AG08396 (cell line): Measurements from ENCODE around the gene GPX3.

ENCODE experiments used
- DNase-seq: peaks from one replicate; pipeline ENCODE4 v3.0.0; 2012; ENCODE audit warnings: low spot score, mixed read lengths

Gene GPX3

GRCh38 chr5:151014680-151015343, 5.6 kb upstream of the GPX3 start:
- DNase-seq, result no peak

GRCh38 chr5:151015974-151016587, 4.3 kb upstream of the GPX3 start:
- no peak for DNase-seq

GRCh38 chr5:151016700-151017099, 3.7 kb upstream of the GPX3 start:
- no peak for DNase-seq

DNA sequence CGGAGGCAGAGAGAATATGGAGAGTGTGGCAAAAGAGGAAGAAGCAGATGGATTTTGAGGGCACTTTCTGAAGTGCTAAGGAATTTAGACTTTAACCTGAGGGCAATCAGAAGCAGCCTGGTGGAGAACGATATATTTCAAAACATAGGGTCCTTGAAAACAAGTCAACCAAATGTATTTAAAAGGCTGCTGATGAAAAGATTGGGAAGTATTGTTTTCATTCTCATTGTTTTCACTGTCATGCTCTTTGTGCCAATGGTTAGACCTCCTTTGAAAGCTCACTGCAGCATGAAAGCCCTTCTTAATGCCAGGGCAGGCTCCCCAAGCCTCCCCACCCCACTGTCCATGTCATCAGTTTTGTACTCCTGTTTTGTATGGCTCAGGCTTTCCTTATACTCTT, 2.5 kb upstream of the GPX3 start:
- no peak for DNase-seq

DNA sequence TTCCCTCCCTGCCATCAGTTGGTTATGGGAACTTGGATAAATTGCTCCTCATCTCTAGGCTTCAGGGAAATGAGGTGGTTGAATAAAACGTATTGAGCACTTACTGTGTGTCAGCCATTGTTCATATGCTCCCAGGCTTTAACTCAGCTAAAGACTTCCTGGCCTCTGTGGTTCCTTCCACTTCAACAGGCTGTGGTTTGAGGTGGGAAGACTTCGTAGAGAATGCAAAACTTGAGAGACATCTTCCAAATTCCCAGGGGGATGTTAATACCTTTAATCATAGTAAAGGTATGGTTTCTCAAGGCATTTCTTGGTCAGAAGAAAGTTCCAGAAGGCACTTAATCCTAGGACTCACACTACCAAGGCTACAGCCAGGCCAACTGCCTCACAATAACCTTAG, 1.5 kb upstream of the GPX3 start:
- DNase-seq, result no peak

GRCh38 chr5:151019331-151019730, 1.1 kb upstream of the GPX3 start:
- DNase-seq, result no peak

DNA sequence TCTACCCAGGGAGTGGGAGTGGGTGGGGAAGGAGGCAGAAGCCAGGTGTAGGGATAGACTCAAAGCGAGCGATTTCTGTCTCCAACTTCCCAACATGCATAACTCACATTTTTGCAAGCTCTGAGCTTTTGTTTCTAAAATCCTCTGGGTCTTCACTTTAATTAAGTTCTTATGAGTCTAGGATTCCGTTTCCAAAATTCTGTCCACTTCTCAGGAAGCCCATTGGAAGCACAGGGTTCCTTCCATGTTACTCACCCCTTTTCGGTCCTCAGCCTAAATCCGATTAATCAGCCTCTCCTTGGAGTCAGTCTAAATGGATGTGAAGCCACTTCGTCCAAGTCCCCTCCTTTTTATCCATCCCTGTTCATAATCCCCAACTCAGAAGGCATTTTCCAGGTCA, 1.4 kb downstream of the GPX3 start:
- DNase-seq, result no peak

- DNase-seq, result peak; percentile 75
Observed at GRCh38 chr5:151022511-151023018, 2.2 kb downstream of the GPX3 start.

DNA sequence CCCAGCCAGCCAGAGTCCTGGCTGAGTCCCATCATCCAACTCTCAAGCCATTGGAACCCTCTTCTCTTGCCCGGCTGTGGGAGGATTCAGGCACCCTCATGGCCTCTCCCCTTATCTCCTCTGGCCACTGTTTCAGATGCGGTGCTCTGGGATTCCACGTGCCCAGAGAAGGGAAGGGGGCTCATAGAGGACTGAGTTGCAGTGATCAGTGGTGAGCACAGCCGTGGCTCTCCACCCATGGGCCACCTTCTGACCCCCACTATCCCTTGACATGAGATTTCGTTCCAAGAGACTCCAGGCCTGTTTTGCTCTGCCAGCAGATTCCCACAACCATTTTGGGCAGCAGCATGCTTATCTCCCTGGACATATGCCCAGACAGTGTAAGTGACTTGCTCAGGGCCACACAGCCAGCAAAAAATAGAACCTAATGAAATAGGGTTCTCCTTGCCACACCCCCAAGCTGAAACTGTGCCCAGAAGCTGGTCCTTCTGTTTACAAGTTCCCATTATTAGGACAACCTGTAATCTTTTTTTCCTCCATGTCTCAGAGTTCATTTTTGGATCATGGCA, 2.7 kb downstream of the GPX3 start:
- DNase-seq, result peak; percentile 75

DNA sequence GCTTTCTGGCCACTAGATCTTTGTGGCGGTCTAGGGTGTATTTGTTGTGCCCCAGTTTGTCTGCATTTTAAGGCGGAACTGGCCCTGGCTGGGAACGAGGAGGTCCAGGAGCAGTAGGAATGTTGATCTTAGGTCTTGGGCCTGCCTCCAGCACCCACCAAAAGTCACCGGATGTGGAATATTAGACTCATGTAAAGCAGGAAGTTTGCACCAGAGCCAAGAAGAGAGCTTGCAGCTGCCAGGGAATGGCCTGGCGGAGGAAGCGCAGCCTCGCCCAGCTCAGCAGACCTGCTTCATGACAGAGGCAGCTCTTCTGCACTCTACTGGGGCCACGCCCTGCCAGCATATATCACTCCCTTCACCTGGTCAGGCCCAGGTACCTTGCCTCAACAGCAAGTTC, 3.3 kb downstream of the GPX3 start:
- DNase-seq, result peak; percentile 82

DNA sequence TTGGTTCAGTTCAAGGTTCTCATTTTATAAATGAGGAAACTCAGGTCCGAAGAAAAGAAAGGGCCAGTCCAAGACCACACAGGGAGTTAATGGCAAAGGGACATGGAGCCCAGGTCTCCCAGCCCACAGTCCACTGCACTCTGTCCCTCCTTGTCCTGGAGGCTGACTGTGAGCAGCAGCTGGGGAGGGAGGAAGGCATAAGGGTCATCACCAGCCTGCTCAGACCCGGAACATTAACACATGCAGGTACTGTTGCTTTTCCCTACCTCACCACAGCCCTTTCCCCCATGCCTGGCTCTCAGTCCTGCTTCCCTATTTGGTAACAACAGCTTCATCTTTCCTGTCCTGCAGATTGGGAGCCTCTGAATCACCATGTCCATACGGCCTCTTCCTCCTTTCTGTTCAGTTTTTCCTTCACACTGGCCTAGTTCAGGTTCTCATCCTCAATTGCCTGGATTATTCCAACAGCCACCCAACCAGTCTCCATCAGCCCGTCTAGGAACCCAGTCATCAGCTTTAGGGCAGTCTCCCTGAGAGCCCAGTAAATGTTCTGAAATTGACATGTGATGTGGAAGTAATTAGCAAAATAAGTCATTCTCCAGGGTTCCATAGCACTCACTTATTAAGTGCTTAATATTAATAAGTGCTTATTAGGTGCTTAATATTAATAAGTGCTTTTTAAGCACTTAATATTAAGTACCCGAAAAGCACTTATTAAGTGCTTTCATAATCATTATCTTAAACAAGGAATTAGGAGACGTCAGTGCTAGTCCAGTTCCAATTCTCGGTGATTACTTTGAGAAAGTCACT, 4.3 kb downstream of the GPX3 start:
- DNase-seq, result no peak

GRCh38 chr5:151025250-151025606, 4.8 kb downstream of the GPX3 start:
- DNase-seq, result no peak

- DNase-seq, result no peak
Observed at GRCh38 chr5:151026088-151026487, 5.7 kb downstream of the GPX3 start.

- DNase-seq, result no peak
Observed at GRCh38 chr5:151026679-151027078, 6.3 kb downstream of the GPX3 start.

DNA sequence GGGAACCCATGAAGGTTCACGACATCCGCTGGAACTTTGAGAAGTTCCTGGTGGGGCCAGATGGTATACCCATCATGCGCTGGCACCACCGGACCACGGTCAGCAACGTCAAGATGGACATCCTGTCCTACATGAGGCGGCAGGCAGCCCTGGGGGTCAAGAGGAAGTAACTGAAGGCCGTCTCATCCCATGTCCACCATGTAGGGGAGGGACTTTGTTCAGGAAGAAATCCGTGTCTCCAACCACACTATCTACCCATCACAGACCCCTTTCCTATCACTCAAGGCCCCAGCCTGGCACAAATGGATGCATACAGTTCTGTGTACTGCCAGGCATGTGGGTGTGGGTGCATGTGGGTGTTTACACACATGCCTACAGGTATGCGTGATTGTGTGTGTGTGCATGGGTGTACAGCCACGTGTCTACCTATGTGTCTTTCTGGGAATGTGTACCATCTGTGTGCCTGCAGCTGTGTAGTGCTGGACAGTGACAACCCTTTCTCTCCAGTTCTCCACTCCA, 7.6 kb downstream of the GPX3 start:
- no peak for DNase-seq

- no peak for DNase-seq
Observed at GRCh38 chr5:151028717-151029116, 8.3 kb downstream of the GPX3 start.

- no peak for DNase-seq
Observed at GRCh38 chr5:151029179-151030055, 9.0 kb downstream of the GPX3 start.

GRCh38 chr5:151030056-151030336, 9.6 kb downstream of the GPX3 start:
- DNase-seq, result no peak

- peak; percentile 55 for DNase-seq
Observed at GRCh38 chr5:151030379-151030778, 10.0 kb downstream of the GPX3 start.

DNA sequence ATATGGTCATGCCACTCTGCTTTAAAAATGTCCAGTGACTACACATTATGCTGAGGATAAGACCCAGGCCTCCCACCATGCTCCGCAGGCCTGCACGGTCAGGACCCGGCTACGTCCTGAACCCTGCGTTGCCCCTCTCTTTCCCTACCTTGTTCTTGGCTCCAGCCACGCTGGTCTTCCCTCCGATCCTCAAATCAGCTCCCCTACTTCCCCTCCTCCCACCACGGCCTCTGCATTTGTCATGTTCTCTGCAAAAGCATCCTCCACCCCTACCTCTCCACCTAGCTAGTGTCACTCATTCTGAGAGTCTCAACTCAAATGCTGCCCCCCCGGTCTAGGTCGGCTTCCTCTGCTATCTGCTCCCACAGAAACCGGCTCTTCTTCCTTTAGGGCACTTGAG, 11.2 kb downstream of the GPX3 start:
- no peak for DNase-seq

GRCh38 chr5:151033217-151033934, 13.0 kb downstream of the GPX3 start:
- DNase-seq, result no peak
